DMS53 (cell line): ENCODE measurements around the gene C2orf81.
"Not testable (repeated sequence)": the region's sequence is repeated elsewhere in the genome, so short reads cannot be mapped to it uniquely, and the experiment has no call there.

Experiments
- DNase-seq: peaks from one replicate; lab custom pipeline; 2025; lab: John Stamatoyannopoulos, UW

Gene C2orf81

DNA sequence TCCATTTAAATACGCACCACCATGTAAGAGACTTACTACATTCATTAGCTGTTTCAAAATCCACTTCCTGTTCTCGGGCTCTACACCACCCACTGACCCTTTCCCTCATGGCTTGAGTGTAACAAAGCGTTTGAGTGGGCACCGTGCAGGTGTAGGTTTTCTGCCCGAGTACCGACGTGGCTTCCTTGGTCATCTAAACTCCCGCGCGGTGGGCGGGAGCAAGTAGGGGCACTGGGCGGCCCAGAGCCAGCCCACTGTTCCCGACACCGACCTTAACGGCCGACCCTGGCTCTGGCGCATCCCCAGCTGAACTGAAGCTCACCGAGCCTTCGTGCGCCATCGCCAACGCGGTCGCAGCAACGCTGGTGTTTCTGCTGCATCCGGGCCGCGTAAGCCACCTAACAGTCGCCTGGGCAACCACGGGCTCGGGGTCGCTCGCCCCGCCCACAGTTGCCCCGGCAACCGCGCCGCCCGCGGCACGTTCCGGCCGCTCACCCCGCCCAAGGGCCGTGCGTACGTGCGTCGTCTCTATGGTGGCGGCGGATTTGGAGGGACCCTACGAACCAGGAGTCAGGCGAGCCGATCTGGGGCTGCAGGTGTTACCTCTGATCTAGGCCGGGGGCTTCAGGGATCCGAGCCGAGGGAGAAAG lies at the start of gene C2orf81, which contains the start of gene WDR54:
Gene C2orf81, minus strand, starts transcription at position 399 of the 650 bp plus-strand sequence. Its CDS starts 59 bp downstream, at position 340.
Gene WDR54, plus strand, starts transcription at position 510 of the 650 bp plus-strand sequence. CDS start 424 bp downstream, outside the sequence.
- DNase-seq, result peak; percentile 99

DNA sequence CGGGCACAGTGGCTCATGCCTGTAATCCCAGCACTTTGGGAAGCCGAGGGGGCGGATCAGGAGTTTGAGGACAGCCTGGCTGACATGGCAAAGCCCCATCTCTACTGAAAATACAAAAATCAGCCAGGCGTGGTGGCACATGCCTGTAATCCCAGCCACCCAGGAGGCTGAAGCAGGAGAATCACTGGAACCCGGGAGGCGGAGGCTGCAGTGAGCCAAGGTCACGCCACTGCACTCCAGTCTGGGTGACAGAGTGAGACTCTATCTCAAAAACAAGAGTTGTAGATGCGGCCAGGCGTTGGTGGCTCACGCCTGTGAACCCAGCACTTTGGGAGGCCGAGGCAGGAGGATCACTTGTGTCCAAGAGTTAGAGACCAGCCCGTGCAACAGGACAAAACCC lies 49.3 kb upstream of the C2orf81 start:
- DNase-seq, result not testable (repeated sequence)

DNA sequence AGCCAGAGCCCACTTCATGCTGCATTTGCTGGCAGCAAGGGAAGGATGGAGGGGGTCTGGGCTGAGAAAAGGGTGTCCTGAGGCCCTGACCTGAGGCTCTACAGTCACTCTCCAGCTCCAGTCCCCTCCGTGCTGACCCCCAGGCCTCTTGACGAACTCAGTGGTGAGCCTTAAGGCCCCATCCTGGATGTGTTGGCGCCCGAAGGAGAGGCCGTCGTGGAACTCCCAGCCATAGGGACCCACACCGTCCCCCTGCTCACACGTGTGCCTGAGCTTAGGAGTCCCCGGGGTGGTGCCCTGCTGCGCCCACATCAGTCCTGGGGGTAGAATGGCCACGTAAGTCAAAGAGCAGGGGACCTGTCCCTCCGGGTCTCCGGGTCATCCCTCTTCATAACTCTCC lies 43.0 kb upstream of the C2orf81 start:
- peak; percentile 54 for DNase-seq

- no peak for DNase-seq
Measured at GRCh38 chr2:74462786-74463105, 41.3 kb upstream of the C2orf81 start.

DNA sequence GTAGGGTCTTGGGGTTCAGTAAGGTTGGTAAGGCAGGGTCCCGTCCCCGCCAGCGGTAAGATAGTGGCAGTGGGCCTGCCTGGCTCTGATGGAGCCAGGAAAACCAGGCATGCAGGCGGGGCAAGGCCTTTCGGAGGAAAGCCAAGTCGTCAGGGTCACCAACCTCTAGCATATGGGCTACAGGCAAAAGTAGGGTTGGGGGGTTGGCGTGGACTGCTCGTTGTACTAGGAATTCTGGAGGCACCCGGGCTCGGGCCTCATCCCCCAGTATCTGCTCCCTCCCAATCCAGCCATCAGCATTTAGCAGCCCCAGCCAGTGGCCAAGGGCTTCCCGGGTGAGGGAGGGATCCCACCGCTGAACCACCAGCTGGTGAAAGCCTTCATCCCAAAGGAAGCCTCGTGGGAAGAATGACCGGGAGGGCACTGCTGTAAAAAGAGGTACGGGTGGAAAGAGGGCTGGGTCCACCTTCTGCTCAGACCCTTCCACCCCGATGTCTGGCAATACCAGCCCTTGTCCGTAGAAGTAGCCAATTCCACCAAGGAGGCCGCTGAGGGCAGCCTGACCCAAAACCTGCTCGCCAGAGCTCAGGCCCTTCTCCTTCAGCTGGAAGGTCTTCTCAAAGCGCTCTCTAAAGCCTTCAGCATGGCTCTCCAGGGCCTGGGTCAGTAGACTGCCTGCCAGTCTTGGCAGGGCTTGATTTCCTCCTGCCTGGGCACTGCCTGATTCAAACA lies 40.8 kb upstream of the C2orf81 start:
- no peak for DNase-seq

DNA sequence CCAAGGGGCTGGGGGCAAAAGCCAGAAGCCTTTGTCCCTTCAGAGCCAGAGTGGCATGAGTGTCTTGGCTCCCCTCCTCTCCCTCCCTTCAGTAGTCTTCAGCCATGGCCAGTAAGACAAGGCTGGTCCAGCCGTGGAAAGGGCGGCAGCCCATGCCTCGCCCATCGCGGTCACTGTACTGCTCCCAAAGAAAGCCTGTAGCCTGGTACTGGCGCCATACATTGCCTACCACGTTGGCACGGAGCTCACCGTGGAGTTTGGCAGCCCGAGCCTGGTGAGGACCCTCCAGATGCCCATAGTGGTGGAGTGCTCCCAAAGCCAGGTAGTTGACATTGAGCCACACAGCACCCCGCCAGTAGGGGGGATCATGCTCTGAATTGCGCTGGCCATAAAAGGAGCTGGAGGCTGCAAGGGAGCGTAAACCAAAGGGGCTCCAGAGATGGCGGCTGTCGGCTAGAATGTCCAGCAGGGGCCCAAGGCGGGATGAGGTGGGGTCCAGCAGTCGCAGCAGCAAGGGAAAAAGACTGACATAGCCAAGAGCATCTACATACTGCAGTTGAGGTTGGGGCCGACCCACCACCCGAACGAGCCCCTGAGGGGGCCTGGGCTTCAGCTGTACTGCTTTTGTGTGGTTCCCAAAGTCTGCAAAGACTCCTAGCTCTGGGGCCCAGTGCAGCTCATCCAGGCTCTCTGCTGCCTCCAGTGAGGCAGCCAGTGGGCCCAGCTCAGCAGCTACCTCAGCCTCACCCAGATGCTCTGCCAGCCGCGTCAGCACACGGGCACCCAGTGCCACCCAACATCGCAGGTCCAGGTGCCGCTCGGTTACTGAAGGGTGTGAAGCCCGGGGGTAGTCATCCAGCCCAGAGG lies 40.0 kb upstream of the C2orf81 start:
- DNase-seq, result peak; percentile 29

DNA sequence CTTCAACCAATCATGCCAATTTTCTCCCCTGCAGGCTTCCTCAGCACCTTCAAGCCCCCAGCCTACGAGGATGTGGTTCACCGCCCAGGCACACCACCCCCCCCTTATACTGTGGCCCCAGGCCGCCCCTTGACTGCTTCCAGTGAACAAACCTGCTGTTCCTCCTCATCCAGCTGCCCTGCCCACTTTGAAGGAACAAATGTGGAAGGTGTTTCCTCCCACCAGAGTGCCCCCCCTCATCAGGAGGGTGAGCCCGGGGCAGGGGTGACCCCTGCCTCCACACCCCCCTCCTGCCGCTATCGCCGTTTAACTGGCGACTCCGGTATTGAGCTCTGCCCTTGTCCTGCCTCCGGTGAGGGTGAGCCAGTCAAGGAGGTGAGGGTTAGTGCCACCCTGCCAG lies 38.8 kb upstream of the C2orf81 start:
- not testable (repeated sequence) for DNase-seq

DNA sequence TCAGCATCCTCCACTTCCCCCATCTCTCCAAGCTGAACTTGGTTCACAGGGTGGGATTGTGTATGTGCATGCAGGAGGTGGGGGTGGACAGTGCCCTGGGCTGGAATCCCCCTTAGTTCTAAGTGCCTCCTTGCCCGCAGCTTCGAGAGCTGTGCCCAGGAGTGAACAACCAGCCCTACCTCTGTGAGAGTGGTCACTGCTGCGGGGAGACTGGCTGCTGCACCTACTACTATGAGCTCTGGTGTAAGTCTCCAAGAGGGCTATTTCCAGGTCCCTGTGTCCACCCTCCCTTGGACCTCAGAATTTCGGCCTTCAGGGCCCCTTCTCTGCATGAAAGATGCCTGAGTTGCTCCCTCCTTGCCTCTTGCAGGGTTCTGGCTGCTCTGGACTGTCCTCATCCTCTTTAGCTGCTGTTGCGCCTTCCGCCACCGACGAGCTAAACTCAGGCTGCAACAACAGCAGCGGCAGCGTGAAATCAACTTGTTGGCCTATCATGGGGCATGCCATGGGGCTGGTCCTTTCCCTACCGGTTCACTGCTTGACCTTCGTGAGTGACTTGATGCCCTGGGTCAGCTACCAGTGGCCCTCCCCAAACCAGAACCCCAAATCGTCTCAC lies 38.2 kb upstream of the C2orf81 start:
- not testable (repeated sequence) for DNase-seq

GRCh38 chr2:74458938-74459363 lies 37.5 kb upstream of the C2orf81 start:
- DNase-seq, result peak; percentile 51

DNA sequence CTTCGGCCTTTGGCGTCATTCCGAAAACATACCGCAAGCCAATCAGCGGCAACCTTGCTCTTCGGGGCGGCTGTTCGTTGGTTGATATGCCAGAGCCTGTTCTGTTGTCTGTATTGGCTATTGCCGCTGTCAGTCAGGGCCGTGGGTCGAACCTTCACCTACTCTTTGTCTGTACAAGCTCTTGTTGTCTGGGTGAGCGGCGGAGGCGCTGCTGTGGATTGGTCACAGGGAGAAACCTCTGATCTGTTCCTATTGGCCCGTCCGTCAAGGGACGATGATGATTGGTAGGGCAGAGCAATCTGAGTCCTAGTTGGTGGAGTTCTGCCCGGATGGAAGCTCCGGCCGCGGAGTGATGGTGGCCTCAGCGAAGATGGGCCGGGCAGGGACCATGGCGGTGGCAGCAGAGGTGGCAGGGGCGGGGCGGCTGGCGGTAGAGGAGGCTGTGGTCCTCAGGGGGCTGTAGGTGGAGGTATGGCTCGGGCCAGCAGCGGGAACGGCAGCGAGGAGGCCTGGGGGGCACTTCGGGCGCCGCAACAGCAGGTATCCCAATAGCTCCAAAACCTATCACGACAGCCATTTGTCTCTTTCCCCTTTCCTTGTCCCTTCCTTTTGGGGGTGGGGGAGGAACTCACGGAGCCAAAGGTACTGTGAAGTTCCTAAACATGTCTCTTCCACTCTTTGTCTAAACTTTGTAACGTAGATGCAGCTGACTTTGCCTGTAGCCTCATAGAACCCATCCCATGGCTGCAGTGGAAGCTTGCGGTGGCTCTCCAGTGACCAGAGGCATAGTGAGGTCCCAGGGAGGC lies 36.9 kb upstream of the C2orf81 start, which contains the start of gene WBP1:
Gene WBP1, plus strand, starts transcription at position 307 of the 806 bp plus-strand sequence. Its CDS starts 165 bp downstream, at position 472.
- DNase-seq, result peak; percentile 100

DNA sequence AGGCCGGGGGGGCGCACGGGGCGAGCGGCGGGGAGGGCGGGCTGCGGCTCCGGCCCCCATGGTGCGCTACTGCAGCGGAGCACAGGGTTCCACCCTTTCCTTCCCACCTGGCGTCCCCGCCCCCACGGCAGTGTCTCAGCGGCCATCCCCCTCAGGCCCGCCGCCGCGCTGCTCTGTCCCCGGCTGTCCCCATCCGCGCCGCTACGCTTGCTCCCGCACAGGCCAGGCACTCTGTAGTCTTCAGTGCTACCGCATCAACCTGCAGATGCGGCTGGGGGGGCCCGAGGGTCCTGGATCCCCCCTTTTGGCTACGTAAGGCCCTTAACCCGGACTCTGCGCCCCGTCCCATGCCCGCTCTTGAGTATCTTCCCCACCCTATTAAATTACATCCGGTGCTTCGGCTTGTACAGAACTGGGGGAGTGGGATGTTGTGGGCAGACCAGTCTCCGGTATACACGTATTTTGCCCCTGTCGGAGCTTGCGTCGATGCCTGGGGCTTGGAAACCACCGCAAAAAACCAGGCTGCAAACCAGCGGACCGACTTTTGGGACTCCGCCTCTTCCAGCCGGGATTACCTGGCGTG lies 36.2 kb upstream of the C2orf81 start:
- peak; percentile 91 for DNase-seq

DNA sequence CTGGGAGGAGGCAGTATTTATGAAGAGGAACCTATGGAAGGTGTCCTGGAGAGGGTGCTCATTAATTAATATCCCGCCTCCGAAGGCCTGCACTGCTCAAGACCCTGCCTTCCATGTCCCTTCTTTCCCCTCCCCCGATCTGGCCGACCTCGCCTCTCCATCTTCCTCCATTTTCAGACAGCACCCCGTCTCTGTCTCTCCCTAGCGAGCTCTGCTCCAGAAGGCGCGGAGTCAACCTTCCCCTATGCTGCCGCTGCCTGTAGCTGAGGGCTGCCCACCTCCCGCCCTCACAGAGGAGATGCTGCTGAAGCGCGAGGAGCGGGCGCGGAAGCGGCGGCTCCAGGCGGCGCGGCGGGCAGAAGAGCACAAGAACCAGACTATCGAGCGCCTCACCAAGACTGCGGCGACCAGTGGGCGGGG lies 35.7 kb upstream of the C2orf81 start:
- no peak for DNase-seq

DNA sequence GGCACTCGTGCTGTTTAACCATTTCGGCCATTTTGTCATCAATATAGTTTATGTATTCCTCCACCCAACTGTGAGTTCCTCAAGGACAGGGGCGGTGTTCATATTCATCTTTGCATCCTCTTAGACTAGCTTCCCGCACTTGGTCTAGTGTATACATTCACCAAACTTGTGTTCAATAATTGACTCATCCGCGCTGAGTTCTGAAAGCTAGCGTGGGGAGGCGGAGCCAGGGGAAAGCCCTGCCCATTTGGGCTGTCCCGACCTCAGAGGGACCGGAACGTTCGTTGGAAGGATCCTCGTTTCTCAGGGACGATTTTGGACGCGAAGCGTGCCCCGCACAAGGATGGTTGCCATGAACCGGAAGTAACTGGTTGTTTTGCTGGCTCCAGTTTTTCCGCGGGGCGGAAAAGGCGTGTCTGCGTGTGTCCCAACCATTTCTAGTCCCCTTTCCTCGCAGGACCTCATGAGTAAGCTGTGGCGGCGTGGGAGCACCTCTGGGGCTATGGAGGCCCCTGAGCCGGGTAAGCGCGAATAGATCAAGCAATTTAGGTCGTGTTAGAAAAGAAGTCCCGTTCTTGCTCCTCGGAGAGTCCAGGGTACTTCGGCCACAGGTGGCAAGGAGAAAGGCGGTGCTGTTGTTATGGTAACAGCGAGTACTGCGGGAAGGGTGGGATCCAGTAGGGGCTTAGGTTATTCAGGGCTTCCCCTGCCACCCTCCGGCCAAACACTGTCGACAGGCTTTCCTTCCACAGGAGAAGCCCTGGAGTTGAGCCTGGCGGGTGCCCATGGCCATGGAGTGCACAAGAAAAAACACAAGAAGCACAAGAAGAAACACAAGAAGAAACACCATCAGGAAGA lies 33.5 kb upstream of the C2orf81 start, which contains the start of gene INO80B:
Gene INO80B, plus strand, starts transcription at position 434 of the 858 bp plus-strand sequence. Its CDS starts 30 bp downstream, at position 464.
- peak; percentile 99 for DNase-seq

GRCh38 chr2:74450570-74451190 lies 29.3 kb upstream of the C2orf81 start:
- no peak for DNase-seq

DNA sequence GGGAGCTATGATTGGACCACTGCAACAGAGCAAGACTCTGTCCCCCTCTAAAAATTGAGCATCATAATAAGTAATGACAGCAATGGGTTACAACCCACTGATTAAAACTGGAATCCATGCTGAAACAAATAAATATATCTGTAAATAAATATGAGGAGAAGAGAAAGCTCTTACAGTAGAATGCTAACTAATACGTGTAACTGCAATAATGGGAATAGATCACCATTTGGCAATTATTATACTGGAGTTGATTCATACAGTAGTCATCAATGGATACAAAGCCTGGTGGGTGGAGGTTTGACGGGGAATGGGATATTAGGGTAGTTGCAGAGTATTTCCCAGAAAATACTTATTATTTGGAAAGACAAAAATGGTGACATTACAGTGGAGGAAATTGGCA lies 27.4 kb upstream of the C2orf81 start:
- no peak for DNase-seq

DNA sequence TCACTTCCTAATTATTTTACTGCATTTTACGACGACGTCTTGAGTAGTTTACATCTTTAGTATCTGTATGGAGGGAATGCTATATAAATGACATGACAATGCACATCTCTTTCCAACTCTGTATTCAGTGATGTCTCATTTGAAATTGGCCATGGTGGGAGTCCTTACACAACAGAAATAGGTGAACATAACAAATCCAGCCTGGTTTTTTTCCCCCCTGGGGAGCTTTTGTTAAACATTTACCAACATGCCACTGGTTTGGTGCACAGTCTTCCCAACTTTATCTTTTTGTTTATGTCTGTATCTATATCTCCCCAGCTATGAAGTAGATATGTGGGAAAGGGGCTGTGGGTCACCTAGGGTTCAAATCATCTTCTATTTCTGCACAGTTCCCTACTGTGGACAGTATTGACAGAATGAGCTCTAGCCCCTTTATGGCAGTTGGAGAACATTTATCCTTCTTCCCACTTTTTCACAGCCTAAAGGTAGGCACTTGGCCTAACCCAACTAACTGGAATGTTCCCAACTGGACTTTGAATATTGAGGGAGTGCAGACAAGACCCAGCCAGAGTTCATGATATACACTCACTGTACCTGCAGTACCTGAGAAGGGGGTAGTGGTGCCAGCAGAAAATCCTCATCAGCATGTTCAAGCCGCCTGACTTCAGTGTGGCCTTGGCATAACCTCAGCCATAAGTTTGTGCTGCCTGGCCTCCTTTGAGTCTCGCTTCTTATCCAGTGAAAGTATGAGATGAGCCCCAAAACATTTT lies 26.0 kb upstream of the C2orf81 start:
- no peak for DNase-seq

DNA sequence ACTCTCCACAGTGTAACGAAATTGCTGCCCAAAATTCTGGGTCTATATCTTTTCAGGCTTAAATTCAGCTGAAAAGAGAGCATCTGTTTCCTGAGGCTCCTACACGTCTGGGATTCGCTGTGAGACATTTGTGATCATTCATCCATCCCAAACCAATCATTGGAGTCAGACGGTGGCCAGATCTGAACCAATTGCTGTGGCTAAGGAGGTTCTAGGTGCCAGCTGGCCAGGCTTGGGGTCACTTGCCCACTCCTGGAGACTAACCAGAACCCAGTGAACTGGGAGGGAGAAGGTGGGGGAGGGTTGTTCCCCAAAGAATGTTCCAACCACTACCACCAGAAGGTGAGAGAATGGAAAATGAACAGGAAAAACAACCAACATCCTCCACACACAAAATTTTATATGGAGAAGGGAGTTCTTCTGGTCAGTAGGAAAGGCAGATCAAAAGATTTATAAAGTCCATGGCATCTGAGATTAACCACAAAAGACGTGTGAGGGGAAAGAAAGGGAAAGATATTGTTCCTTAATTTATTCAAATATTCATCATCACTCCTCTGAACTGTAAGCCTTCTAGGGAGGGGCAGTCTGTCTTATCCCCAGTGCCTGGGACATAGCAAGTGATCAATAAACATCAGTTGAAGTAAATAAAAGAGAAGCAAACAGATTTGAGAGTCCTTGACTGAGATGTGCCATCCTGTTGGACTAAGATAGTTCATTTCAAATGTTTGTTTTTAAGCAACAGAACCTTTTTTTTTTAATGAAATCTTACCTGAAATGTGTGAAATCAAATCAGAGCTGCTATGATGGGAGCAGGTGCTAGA lies 23.3 kb upstream of the C2orf81 start:
- no peak for DNase-seq
